Liver (tissue), 9 donors: Measurements from ENCODE around the gene ARHGAP1. TPM values are rescaled to one million over a fixed set of nuclear protein-coding genes. Genes with fewer than 3 reads are reported as not detected.
"Not testable (repeated sequence)": the region's sequence is repeated elsewhere in the genome, so short reads cannot be mapped to it uniquely, and the experiment has no call there.

Source experiments
- DNase-seq: peaks from one replicate; pipeline ENCODE4 v3.0.0-alpha.2; 2017; ENCODE audit warnings: low spot score
- H3K27ac ChIP-seq, 2 donors: one replicate each; pipeline ENCODE4 v1.7.0; 2013; ENCODE audit warnings: inconsistent platforms in 2 of 2, low read length in 2 of 2, control low read depth in 1 of 2, low read depth in 1 of 2, mild to moderate bottlenecking in 1 of 2
- H3K27me3 ChIP-seq, 4 donors: one replicate each; pipeline versions ENCODE4 v1.6.1 to v1.7.0; 2013; ENCODE audit warnings: low read length in 3 of 4, inconsistent platforms in 1 of 4, mild to moderate bottlenecking in 1 of 4, moderate library complexity in 1 of 4; ENCODE audit not compliant: control insufficient read depth in 4 of 4, insufficient read depth in 4 of 4
- H3K36me3 ChIP-seq, 4 donors: one replicate each; pipeline versions ENCODE4 v1.6.1 to v1.7.0; 2013; ENCODE audit warnings: low read length in 3 of 4, mild to moderate bottlenecking in 3 of 4, low read depth in 1 of 4, moderate library complexity in 1 of 4; ENCODE audit not compliant: control insufficient read depth in 4 of 4, insufficient read depth in 3 of 4
- H3K4me1 ChIP-seq, 4 donors: one replicate each; pipeline versions ENCODE4 v1.6.1 to v1.7.0; 2013; ENCODE audit warnings: low read length in 3 of 4, mild to moderate bottlenecking in 3 of 4, moderate library complexity in 1 of 4; ENCODE audit not compliant: control insufficient read depth in 4 of 4, insufficient read depth in 4 of 4
- H3K4me3 ChIP-seq, 3 donors: one replicate each; pipeline versions ENCODE4 v1.6.1 to v1.7.0; 2013; ENCODE audit warnings: low read length in 3 of 3, control low read depth in 1 of 3, low read depth in 1 of 3, mild to moderate bottlenecking in 1 of 3
- H3K9ac ChIP-seq, 2 donors: one replicate each; pipeline ENCODE4 v1.7.0; 2013; ENCODE audit warnings: low read length in 2 of 2, mild to moderate bottlenecking in 2 of 2, moderate library complexity in 2 of 2, control low read depth in 1 of 2, low read depth in 1 of 2
- H3K9me3 ChIP-seq, 4 donors: one replicate each; pipeline versions ENCODE4 v1.6.1 to v1.7.0; 2013; ENCODE audit warnings: low read length in 3 of 4; ENCODE audit not compliant: control insufficient read depth in 4 of 4
- EGR1 ChIP-seq, 2 donors: IDR thresholded peaks; 2 replicates each; pipeline ENCODE4 v1.6.1; 2016 to 2018; ENCODE audit warnings: antibody characterized with exemption in 2 of 2, low read depth in 2 of 2
- FOXA2 ChIP-seq: IDR thresholded peaks from 2 replicates; pipeline ENCODE4 v1.6.1; 2016; ENCODE audit warnings: antibody characterized with exemption
- GABPA ChIP-seq, 2 donors: IDR thresholded peaks in 1 of 2; conservative IDR thresholded peaks in 1 of 2; 2 replicates each; pipeline ENCODE4 v1.6.1; 2016; ENCODE audit warnings: antibody characterized with exemption in 2 of 2, mild to moderate bottlenecking in 1 of 2, moderate library complexity in 1 of 2
- HNF4A ChIP-seq, 2 donors: conservative IDR thresholded peaks; 2 replicates each; pipeline ENCODE4 v1.6.1; 2016; ENCODE audit warnings: antibody characterized with exemption in 2 of 2, mild to moderate bottlenecking in 2 of 2
- HNF4G ChIP-seq: IDR thresholded peaks from 2 replicates; pipeline ENCODE4 v1.6.1; 2016; ENCODE audit warnings: antibody characterized with exemption
- NR2F2 ChIP-seq: IDR thresholded peaks from 2 replicates; pipeline ENCODE4 v1.6.1; 2016; ENCODE audit warnings: antibody characterized with exemption
- RAD21 ChIP-seq, 2 donors: IDR thresholded peaks; 2 replicates each; pipeline ENCODE4 v1.6.1; 2016; ENCODE audit warnings: antibody characterized with exemption in 2 of 2, mild to moderate bottlenecking in 2 of 2
- YY1 ChIP-seq: IDR thresholded peaks from 2 replicates; pipeline ENCODE4 v1.6.1; 2016; ENCODE audit warnings: antibody characterized with exemption, mild to moderate bottlenecking
- WGBS: extraction: QIAGEN DNeasy Blood & Tissue Kit; methylation state at CpG from one replicate; pipeline ENCODE4 v1.1.7; 2013; 5-methylcytosine and 5-hydroxymethylcytosine counted together
- polyA plus RNA-seq, 2 donors: library from polyadenylated mRNA; stranded (reverse) in 1 of 2; unstranded in 1 of 2; fragments of 200-250 nt in 1 of 2; fragments of >200 nt in 1 of 2; fragmentation: Nextera tagmentation in 1 of 2; extraction: Ambion mirVana in 1 of 2; gene quantifications; one replicate each; pipeline versions ENCODE4 v1.2.1 to v1.2.3, GENCODE V29; 2013 to 2015
- total RNA-seq, 2 donors: library from RNA; depleted of rRNA; stranded (reverse); fragments of >200 nt; gene quantifications; one replicate each; pipeline ENCODE4 v1.2.3, GENCODE V29; 2014
- TF ChIP-seq, protein P1 (sequence below): IDR thresholded peaks from 2 replicates; pipeline ENCODE4 v1.6.1; 2016; ENCODE audit warnings: antibody characterized with exemption
- TF ChIP-seq, protein P2 (sequence below): fragments of 150-350 bp; IDR thresholded peaks from 2 replicates; pipeline ENCODE4 v1.5.1; 2017; ENCODE audit warnings: improper control_type of control experiment, low read depth, low read length; ENCODE audit not compliant: missing input control
- TF ChIP-seq, protein P3 (sequence below): IDR thresholded peaks from 2 replicates; pipeline ENCODE4 v1.6.1; 2016; ENCODE audit warnings: antibody characterized with exemption
- TF ChIP-seq, protein P4 (sequence below): IDR thresholded peaks from 2 replicates; pipeline ENCODE4 v1.6.1; 2016; ENCODE audit warnings: antibody characterized with exemption, mild to moderate bottlenecking
- donor health status: healthy.
- donor health status: healthy.
- donor health status: healthy.
- donor health status: healthy.
- donor health status: healthy.

Gene ARHGAP1
- total and polyA plus RNA-seq, 4 donors = 10.9 to 21.9 (median 20.1) TPM

DNA sequence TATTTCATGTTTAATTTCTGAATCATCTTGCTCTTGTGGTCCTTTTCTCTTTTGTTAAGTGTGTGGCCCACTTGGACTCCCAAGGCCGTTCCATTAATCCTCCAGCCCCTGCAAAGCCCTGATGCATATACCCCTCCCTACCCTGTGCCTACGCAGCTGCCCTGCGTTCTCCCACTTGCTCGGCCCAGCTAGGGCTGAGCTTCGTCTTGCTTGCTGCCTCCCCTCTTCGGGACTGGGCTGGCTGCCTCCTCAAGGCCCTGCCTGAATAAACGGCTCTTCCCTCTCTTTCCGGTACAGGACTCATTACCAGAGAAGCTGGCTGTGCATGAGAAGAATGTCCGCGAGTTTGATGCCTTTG lies 28.5 kb downstream of the ARHGAP1 start:
- Histone ChIP-seq H3K27ac (no peak overlapping the region), H3K4me3 (no peak overlapping the region)
- WGBS = 96% methylated on average over 10 of the region's 10 CpGs

DNA sequence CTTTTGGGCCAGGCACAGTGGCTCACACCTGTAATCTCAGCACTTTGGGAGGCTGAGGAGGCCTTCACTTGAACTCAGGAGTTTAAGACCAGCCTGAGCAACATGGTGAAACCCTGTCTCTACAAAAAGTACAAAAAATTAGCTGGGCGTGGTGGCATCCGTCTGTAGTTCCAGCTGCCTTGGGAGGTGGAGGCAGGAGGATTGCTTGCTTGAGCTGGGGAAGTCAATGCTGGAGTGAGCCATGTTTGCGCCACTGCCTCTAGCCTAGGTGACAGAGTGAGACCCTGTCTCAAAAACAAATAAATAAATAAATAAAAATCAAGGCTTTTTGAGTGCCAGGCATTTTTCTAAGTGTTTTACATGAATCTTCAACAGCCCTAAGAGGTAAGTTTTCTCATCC lies 29.9 kb downstream of the ARHGAP1 start:
- not testable (repeated sequence) for H3K27me3 ChIP-seq, H3K9ac ChIP-seq, H3K27ac ChIP-seq, H3K4me3 ChIP-seq, DNase-seq, H3K9me3 ChIP-seq
- Histone ChIP-seq H3K36me3 (peaks cover 19 to 66% (median 52%) of the 10 kb centered on the region in 4 donors), H3K4me1 (peaks cover 11 to 23% (median 13%) of the 10 kb centered on the region in 4 donors)
- whole genome bisulfite sequencing = 92% methylated on average over 3 of the region's 3 CpGs

More for the DNA sequence above, 28.5 kb downstream of the ARHGAP1 start:
- H3K9ac ChIP-seq = no peak overlapping the region
- peaks cover 17 to 56% (median 45%) of the 10 kb centered on the region in 4 donors for H3K36me3 ChIP-seq
- TF ChIP-seq FOXA2 (no peak), GABPA (IDR thresholded peaks at IDR 0.05 in 1 of 2, conservative IDR thresholded peaks at IDR 0.05 in 1 of 2) (no peak)
- TF ChIP-seq, protein P1, sequence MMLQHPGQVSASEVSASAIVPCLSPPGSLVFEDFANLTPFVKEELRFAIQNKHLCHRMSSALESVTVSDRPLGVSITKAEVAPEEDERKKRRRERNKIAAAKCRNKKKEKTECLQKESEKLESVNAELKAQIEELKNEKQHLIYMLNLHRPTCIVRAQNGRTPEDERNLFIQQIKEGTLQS = no peak
- no peaks in the 10 kb centered on the region for H3K9me3 ChIP-seq
- peaks cover 20 to 37% (median 21%) of the 10 kb centered on the region in 4 donors for H3K4me1 ChIP-seq
- no peak for DNase-seq
- H3K27me3 ChIP-seq = no peaks in the 10 kb centered on the region

DNA sequence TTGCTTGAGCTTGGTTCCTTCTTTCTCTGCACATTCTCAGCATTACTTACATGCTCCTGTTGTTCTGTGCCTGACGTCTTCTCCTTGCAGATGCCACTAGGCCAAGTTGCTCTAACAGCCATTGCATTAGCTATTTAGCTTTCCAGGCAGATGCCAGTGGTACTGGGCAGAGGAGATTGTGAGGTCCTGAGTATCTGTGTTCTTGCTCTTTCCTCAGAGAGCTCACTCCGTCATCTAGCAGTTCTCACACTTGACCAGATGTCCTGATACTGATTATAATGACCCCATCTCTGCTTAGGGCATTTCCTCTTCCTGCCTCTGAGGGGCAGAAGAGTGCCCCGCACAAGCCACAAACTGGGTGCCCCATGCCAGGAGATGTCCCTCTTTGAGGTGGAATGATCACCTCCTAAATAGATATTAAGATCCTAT lies 30.7 kb downstream of the ARHGAP1 start:
- Histone ChIP-seq H3K4me1 (peaks cover 4 to 17% (median 7%) of the 10 kb centered on the region in 4 donors), H3K36me3 (peaks cover 21 to 74% (median 56%) of the 10 kb centered on the region in 4 donors), H3K9me3 (no peaks in the 10 kb centered on the region), H3K27me3 (no peaks in the 10 kb centered on the region), H3K9ac (no peak overlapping the region), H3K27ac (no peak overlapping the region), H3K4me3 (no peak overlapping the region)
- no peak for TF ChIP-seq NR2F2
- TF ChIP-seq, protein P2, sequence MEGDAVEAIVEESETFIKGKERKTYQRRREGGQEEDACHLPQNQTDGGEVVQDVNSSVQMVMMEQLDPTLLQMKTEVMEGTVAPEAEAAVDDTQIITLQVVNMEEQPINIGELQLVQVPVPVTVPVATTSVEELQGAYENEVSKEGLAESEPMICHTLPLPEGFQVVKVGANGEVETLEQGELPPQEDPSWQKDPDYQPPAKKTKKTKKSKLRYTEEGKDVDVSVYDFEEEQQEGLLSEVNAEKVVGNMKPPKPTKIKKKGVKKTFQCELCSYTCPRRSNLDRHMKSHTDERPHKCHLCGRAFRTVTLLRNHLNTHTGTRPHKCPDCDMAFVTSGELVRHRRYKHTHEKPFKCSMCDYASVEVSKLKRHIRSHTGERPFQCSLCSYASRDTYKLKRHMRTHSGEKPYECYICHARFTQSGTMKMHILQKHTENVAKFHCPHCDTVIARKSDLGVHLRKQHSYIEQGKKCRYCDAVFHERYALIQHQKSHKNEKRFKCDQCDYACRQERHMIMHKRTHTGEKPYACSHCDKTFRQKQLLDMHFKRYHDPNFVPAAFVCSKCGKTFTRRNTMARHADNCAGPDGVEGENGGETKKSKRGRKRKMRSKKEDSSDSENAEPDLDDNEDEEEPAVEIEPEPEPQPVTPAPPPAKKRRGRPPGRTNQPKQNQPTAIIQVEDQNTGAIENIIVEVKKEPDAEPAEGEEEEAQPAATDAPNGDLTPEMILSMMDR = peak; percentile 45
- TF ChIP-seq, protein P3, sequence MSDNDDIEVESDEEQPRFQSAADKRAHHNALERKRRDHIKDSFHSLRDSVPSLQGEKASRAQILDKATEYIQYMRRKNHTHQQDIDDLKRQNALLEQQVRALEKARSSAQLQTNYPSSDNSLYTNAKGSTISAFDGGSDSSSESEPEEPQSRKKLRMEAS = no peak
- no peak for TF ChIP-seq EGR1 (IDR thresholded peaks at IDR 0.05; ENCODE audit: low read depth in 2 of 2)
- peak; percentile 69 to 80 for TF ChIP-seq RAD21 (IDR thresholded peaks at IDR 0.05)
- no peak for TF ChIP-seq GABPA (IDR thresholded peaks at IDR 0.05 in 1 of 2, conservative IDR thresholded peaks at IDR 0.05 in 1 of 2)
- TF ChIP-seq, protein P4, sequence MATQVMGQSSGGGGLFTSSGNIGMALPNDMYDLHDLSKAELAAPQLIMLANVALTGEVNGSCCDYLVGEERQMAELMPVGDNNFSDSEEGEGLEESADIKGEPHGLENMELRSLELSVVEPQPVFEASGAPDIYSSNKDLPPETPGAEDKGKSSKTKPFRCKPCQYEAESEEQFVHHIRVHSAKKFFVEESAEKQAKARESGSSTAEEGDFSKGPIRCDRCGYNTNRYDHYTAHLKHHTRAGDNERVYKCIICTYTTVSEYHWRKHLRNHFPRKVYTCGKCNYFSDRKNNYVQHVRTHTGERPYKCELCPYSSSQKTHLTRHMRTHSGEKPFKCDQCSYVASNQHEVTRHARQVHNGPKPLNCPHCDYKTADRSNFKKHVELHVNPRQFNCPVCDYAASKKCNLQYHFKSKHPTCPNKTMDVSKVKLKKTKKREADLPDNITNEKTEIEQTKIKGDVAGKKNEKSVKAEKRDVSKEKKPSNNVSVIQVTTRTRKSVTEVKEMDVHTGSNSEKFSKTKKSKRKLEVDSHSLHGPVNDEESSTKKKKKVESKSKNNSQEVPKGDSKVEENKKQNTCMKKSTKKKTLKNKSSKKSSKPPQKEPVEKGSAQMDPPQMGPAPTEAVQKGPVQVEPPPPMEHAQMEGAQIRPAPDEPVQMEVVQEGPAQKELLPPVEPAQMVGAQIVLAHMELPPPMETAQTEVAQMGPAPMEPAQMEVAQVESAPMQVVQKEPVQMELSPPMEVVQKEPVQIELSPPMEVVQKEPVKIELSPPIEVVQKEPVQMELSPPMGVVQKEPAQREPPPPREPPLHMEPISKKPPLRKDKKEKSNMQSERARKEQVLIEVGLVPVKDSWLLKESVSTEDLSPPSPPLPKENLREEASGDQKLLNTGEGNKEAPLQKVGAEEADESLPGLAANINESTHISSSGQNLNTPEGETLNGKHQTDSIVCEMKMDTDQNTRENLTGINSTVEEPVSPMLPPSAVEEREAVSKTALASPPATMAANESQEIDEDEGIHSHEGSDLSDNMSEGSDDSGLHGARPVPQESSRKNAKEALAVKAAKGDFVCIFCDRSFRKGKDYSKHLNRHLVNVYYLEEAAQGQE = no peak
- TF ChIP-seq YY1 = no peak
- TF ChIP-seq HNF4G = no peak
- no peak for TF ChIP-seq HNF4A (conservative IDR thresholded peaks at IDR 0.05)
- 73% methylated on average over 3 of the region's 3 CpGs for WGBS
- DNase-seq = no peak
